Parathyroid adenoma (tissue), 2 donors: ENCODE results near the gene TMEM132D.

Experiments used
- H2AFZ ChIP-seq: fragments of 300-600 bp; sonication (generic); one replicate; pipeline ENCODE4 v1.7.0; 2017; ENCODE audit warnings: antibody characterized with exemption, mild to moderate bottlenecking
- H3K27ac ChIP-seq: fragments of 300-600 bp; sonication (generic); one replicate; pipeline ENCODE4 v1.7.0; 2017
- H3K27me3 ChIP-seq: fragments of 300-600 bp; sonication (generic); one replicate; pipeline ENCODE4 v1.7.0; 2017; ENCODE audit warnings: low read length; ENCODE audit not compliant: control insufficient read depth, insufficient read depth
- H3K36me3 ChIP-seq: fragments of 300-600 bp; sonication (generic); one replicate; pipeline ENCODE4 v1.7.0; 2017; ENCODE audit warnings: low read length; ENCODE audit not compliant: control insufficient read depth, insufficient read depth
- H3K4me1 ChIP-seq: fragments of 300-600 bp; sonication (generic); one replicate; pipeline ENCODE4 v1.7.0; 2017; ENCODE audit warnings: control low read depth
- H3K4me2 ChIP-seq: fragments of 300-600 bp; sonication (generic); one replicate; pipeline ENCODE4 v1.7.0; 2017; ENCODE audit warnings: low read length
- H3K4me3 ChIP-seq: fragments of 300-600 bp; sonication (generic); one replicate; pipeline ENCODE4 v1.7.0; 2017; ENCODE audit warnings: low read depth, low read length
- H3K79me2 ChIP-seq: fragments of 300-600 bp; sonication (generic); one replicate; pipeline ENCODE4 v1.7.0; 2017; ENCODE audit warnings: control low read depth
- H3K9ac ChIP-seq: fragments of 300-600 bp; sonication (generic); one replicate; pipeline ENCODE4 v1.7.0; 2017; ENCODE audit warnings: mild to moderate bottlenecking
- H3K9me3 ChIP-seq: fragments of 300-600 bp; sonication (generic); one replicate; pipeline ENCODE4 v1.7.0; 2017; ENCODE audit warnings: low read length; ENCODE audit not compliant: control insufficient read depth
- TF ChIP-seq, protein P1 (sequence below): fragments of 300-600 bp; sonication (generic); IDR thresholded peaks from one replicate; pipeline ENCODE4 v1.7.0; 2017; ENCODE audit warnings: antibody characterized with exemption, mild to moderate bottlenecking
- donor health status: primary hyperparathyroidism.

The TMEM132D gene

DNA sequence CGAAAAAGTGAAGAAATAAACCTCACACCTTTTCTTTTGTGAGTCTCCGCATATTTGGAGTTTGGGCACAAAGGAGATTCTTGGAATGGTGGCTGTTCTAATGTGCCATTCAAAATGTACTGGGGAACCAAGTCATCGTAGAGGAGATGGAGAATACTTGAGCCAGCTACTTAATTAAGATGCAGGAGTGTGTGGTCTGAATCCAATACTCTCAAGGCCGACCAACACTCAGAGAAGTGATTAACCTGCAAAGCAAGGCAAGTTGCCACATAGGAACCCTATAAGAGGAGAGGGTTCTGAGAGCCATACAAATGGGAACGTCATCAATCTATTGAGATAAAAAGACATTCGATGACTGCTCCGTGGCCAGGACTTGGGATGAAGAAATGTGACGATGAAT, 603.8 kb downstream of the TMEM132D start:
- H3K79me2 ChIP-seq, result no peaks in the 10 kb centered on the region
- H3K4me1 ChIP-seq, result no peaks in the 10 kb centered on the region

DNA sequence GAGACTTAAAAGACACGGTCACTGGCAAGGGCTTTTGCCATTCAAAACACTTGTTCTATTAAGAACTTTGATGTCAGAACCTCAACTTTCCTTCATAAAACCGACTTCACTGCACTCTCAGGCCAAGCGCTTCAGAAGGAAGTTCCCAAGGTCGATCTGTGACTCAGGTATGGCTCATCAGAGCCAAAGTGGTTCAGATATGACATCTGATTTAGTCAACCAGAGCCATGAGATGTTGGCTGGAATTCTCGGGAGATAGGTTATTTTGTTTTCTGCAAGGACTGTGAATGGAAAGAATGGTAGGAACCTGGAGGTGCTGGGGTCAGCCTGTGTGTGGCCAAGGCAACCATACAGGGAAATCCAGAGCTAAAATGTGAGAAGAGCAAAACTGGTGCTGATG, 604.9 kb downstream of the TMEM132D start:
- Histone ChIP-seq H3K27me3 (no peaks in the 10 kb centered on the region), H3K36me3 (no peaks in the 10 kb centered on the region), H3K9ac (no peak overlapping the region), H3K79me2 (no peaks in the 10 kb centered on the region), H3K4me2 (no peak overlapping the region), H3K9me3 (no peaks in the 10 kb centered on the region), H3K4me1 (no peaks in the 10 kb centered on the region), H2AFZ (no peak overlapping the region), H3K27ac (no peak overlapping the region), H3K4me3 (no peak overlapping the region)
- TF ChIP-seq, protein P1, sequence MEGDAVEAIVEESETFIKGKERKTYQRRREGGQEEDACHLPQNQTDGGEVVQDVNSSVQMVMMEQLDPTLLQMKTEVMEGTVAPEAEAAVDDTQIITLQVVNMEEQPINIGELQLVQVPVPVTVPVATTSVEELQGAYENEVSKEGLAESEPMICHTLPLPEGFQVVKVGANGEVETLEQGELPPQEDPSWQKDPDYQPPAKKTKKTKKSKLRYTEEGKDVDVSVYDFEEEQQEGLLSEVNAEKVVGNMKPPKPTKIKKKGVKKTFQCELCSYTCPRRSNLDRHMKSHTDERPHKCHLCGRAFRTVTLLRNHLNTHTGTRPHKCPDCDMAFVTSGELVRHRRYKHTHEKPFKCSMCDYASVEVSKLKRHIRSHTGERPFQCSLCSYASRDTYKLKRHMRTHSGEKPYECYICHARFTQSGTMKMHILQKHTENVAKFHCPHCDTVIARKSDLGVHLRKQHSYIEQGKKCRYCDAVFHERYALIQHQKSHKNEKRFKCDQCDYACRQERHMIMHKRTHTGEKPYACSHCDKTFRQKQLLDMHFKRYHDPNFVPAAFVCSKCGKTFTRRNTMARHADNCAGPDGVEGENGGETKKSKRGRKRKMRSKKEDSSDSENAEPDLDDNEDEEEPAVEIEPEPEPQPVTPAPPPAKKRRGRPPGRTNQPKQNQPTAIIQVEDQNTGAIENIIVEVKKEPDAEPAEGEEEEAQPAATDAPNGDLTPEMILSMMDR, result no peak

More for the DNA sequence above, 603.8 kb downstream of the TMEM132D start:
- Histone ChIP-seq H3K36me3 (no peaks in the 10 kb centered on the region), H3K4me3 (no peak overlapping the region), H3K27me3 (no peaks in the 10 kb centered on the region), H3K27ac (no peak overlapping the region), H2AFZ (no peak overlapping the region), H3K9ac (no peak overlapping the region), H3K4me2 (no peak overlapping the region), H3K9me3 (no peaks in the 10 kb centered on the region)
- TF ChIP-seq, protein P1, result no peak

DNA sequence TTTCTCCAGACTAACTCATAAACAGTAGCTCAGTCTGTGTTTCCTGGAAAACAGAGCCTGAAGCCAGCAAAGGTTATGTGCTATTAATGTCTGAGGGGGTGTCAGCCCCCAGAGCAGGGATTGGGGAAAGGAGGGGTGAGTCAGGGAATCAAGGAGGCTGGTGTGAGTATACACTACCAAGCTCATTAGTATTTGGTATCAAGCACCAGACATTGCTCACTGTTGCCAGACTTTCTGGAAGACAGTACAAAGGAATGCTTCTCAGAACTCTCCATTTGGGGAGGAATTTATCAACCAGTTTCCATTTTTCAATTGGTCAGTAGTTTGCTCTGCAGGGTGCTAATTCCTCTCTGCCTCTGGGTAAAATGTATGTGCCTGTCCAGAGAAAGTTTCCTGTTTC, 607.2 kb downstream of the TMEM132D start:
- H3K36me3 ChIP-seq, result no peaks in the 10 kb centered on the region
- no peaks in the 10 kb centered on the region for H3K79me2 ChIP-seq
- H3K9ac ChIP-seq, result no peak overlapping the region
- H3K27ac ChIP-seq, result no peak overlapping the region
- no peak overlapping the region for H3K4me2 ChIP-seq
- H3K27me3 ChIP-seq, result no peaks in the 10 kb centered on the region
- H2AFZ ChIP-seq, result no peak overlapping the region
- H3K4me3 ChIP-seq, result no peak overlapping the region
- TF ChIP-seq, protein P1, result no peak
- H3K4me1 ChIP-seq, result no peaks in the 10 kb centered on the region
- no peaks in the 10 kb centered on the region for H3K9me3 ChIP-seq

DNA sequence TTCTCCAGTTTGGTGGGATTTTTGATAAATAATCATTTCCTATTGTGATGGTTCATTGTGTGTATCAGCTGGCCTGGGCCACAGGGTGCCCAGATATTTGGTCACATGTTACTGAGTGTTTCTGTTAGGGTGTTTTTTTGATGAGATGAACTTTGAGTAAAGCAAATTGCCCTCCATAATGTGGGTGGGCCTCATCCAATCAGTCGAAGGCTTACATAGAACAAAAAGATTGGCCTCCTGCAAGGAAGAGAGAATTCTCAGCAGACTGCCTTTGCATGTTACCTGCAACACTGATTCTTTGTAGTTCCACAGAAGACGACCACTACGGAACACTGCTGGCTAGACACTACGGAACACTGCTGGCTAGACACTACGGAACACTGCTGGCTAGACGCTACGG, 609.0 kb downstream of the TMEM132D start:
- Histone ChIP-seq H3K9me3 (no peaks in the 10 kb centered on the region), H3K9ac (no peak overlapping the region), H3K4me1 (no peaks in the 10 kb centered on the region), H3K79me2 (no peaks in the 10 kb centered on the region), H3K36me3 (no peaks in the 10 kb centered on the region), H3K27ac (no peak overlapping the region), H3K4me3 (no peak overlapping the region), H3K27me3 (no peaks in the 10 kb centered on the region), H2AFZ (no peak overlapping the region), H3K4me2 (no peak overlapping the region)
- TF ChIP-seq, protein P1, result no peak

DNA sequence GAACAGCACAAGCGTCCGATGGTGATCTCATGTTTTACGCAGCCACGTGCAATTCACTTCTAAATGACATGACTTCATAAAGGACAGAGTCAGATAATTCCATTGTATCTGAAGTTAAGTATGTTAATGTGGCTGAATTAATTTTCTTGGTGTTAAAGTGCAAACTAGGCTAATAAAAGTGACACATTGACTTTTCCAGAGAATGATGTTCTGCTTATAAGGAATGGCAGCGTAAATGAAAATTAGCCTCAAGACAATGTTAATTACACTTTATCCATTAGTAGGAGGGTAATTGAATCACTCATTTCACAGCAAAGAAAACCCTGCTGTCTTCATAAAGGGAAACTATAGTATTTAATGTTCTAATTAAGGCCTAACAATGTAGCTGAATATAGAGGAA, 624.1 kb downstream of the TMEM132D start:
- H3K79me2 ChIP-seq, result no peaks in the 10 kb centered on the region
- TF ChIP-seq, protein P1, result no peak
- H3K36me3 ChIP-seq, result no peaks in the 10 kb centered on the region
- H3K4me2 ChIP-seq, result no peak overlapping the region
- no peak overlapping the region for H2AFZ ChIP-seq
- H3K4me1 ChIP-seq, result no peaks in the 10 kb centered on the region
- no peak overlapping the region for H3K9ac ChIP-seq
- H3K9me3 ChIP-seq, result no peaks in the 10 kb centered on the region
- H3K27ac ChIP-seq, result no peak overlapping the region
- no peaks in the 10 kb centered on the region for H3K27me3 ChIP-seq
- no peak overlapping the region for H3K4me3 ChIP-seq
